ENCODE results near the gene NTN5.
"Not testable (repeated sequence)": the region's sequence is repeated elsewhere in the genome, so short reads cannot be mapped to it uniquely, and the experiment has no call there.

NTN5 gene, protein sequence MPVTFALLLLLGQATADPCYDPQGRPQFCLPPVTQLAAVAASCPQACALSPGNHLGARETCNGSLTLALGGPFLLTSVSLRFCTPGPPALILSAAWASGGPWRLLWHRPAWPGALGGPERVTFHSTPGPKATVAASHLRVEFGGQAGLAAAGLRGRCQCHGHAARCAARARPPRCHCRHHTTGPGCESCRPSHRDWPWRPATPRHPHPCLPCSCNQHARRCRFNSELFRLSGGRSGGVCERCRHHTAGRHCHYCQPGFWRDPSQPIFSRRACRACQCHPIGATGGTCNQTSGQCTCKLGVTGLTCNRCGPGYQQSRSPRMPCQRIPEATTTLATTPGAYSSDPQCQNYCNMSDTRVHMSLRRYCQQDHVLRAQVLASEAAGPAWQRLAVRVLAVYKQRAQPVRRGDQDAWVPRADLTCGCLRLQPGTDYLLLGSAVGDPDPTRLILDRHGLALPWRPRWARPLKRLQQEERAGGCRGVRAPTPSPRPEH

DNA sequence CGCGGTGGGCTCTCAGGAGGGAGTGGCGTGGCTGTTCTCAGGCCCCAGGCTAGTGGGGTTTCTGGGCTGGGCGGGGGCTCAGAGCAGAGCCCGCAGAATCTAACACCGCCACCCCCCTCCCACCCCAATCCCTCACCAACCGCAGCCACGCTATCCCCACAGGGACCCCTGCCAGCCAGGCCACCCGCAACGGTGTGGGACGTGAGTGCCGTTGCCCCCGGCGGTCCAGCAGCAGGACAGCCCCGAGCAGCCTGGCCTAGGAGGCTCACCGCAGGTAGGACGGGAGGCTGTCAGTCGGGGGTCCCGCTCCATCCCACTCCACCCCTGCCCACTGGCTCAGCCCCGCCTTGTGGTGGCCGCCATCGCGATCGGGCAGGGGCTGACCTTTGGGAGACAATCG, at the start of gene NTN5:
Gene NTN5, minus strand, starts transcription at position 24 of the 400 bp plus-strand sequence. CDS start 2,031 bp downstream, outside the sequence.
- no peak for FAIRE-seq

DNA sequence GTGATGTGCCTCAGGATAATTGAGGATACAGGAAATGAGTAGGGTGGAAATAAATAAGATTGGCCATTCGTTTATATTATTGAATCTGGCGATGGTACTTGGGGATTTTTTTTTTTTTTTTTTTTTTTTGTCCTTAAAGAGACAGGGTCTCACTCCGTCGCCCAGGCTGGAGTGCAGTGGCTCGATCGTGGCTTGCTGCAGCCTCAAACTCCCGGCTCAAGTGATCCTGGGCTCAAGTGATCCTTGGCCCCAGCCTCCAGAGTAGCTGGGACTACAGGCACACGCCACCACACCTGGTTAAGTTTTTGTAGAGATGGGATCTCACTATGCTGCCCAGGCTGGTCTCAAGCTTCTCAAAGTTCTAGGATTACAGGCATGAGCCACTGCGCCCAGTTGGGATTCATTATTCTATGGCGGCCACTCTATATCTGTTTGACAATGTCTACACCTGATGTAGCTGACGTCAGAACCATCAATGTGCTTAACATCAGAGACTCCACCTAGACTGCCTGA, 49.4 kb upstream of the NTN5 start:
- FAIRE-seq: no peak

DNA sequence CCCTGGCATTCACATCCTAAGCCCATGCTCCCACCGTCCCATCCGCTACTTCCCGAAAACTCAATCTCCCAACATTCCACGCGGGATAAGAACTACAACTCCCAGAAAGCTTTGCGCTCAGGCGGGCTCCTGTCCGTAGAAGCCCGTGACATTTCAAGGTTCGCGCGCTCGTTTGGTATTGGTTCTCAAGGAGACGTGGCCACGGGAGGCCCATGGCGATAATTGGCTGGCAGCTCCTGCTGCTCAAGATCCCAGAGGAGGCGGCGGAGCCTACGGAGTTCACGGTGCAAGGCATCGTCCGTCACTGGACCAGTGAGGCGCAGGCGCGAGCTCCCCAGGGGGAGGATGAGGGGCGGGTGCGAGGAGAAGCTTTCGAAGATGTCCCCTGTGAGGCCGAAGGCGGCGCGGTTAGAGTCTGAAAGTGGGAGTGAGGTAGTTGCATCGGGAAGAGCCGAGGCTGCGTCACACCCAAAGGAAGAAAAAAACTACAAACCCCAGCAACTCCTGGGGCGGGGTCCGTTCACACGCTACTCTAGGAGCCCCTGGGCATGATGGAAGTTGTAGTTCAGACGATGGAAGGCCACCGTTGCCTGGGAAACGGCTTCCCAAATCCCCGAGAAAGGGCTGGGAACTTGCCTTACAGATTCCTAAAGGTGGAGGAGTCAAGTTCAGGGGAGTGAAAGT, 47.9 kb upstream of the NTN5 start:
- peak; percentile 99 for FAIRE-seq

DNA sequence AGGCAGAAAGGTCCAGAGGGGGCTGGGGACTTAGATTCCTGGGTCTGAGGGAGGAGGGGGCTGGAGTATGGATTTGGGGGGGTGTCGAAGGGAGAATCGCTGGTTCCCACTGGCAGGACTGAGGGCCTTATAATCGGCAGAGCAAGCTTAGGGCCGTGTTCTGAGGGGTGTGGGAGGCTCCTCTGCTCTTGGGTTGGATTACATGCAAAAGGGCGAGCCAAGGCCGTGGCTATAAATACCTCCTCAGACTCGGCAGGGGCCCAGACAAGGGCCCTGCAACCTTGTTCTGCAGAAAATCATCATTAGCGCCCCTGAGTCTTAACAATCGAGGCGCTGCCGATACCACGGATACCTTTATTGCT, 47.4 kb upstream of the NTN5 start:
- no peak for FAIRE-seq

DNA sequence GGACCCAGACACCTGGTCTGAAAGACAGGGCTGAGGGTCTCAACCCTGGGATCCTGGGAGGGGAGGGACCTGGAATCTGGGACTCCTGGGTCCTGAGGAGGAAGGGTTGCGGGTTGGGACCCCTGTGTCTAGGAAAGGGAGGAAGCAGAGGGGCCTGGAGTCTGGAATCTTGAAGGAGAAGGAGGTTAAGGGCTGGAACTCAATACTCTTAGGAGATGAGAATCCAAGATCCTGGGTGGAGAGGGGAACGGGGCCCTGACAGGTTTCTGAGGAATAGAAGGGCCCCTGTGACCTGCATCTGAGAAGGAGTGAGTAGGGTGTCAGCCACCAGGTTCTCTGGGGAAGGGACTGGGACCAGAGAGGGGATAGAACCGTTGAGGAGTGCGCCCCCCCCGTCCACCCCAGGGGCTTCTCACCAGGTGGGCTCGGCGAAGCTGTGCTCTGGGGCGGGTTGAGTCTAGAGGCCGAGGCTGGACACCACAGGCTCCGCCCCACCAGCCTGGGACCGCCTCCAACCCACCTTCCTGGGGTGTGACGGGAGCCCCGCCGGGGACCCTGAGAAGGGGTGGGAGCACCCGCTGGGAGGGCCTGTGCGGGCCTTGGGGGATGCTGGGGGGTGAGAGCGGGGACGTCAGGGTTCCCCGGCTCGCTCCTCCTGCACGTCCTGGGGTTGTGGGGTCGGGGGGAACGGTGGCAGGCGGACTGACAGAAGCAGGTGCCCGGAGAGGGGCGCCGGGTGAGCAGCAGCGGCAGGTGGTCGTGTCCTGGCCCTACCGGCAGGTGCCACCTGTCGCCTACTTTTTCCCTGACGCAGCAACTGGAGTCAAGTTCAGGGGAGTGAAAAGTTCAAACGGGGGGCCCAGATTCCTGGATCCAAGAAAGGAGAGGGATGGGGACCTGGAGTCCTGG, 46.7 kb upstream of the NTN5 start, which contains the start of gene MAMSTR:
Gene MAMSTR, minus strand, starts transcription at position 463 of the 909 bp plus-strand sequence. CDS start 694 bp downstream, outside the sequence.
- FAIRE-seq: no peak

DNA sequence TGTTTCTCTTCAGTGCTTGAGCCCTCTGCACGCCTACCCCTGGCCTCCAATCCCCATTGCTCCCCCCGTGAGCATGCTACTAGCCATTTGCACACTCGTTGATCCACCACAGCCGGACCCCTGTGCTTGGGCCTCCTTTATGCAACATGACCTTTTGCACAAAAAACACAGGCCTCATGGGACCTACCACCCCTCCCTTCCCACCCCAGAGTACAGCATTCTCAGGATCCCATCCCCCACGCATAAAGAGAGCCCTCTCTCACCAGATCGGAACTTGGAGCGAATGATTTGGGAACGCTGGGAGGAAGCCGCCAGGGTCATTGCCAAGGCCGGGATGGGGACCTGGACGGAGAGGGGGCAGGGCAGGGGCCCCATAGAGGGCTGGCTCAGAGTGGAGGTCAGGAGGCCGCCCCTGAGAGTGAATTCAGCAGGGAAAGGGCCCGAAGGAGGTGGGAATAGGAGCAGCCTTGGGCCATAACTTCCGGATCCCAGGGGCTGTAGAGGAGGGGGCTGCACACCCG, 46.0 kb upstream of the NTN5 start:
- FAIRE-seq: no peak

DNA sequence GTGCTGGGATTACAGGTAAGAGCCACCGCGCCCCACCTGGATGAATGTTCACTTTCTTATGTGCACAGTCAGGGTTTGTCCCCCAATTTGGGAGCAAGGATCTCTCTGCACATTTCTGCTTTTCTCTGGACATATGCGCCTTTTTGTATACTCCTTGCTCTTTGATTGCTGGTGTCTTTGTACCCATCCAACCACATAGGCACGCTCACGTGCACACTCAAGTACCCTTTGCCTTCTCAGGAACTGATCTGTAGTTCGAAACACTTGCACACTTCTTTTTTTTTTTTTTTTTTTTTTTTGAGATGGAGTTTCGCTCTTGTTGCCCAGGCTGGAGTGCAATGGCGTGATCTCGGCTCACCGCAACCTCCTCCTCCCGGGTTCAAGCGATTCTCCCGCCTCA, 45.3 kb upstream of the NTN5 start:
- not testable (repeated sequence) for FAIRE-seq

DNA sequence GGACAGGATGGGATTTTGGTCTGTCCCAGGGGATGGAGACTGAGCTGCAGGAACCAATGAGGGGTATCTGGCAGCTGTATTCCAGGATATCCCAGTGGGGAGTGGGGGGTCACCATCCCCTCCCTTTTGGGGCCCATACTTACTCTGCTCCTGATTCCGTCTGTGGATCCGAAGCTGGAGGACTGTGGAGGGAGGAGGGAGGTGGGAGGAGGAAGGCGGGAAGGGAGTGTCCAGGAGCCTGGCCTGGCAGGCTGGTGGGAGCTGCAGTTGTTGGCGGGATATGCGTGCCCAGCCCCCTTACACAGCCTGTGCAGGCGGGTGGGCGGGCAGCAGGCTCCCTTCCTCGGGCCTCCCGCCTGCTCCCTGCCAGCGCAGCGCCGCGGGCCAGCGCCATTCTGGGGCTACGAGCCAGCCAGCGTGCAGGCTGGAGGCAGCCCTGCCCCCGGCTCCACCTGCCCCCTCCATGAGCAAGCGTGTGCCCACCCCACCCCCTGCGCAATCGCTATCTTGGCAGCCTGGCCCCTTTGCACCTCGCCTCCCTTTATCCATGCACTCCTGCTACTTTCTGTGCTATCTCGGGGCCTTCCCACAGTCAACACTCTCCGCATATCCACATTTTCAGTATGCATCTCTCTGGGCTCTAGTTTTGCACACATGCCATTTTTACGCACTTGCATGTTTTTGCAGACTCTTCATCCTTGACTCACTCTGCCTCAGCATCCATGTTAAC, 43.9 kb upstream of the NTN5 start:
- FAIRE-seq: peak; percentile 70

DNA sequence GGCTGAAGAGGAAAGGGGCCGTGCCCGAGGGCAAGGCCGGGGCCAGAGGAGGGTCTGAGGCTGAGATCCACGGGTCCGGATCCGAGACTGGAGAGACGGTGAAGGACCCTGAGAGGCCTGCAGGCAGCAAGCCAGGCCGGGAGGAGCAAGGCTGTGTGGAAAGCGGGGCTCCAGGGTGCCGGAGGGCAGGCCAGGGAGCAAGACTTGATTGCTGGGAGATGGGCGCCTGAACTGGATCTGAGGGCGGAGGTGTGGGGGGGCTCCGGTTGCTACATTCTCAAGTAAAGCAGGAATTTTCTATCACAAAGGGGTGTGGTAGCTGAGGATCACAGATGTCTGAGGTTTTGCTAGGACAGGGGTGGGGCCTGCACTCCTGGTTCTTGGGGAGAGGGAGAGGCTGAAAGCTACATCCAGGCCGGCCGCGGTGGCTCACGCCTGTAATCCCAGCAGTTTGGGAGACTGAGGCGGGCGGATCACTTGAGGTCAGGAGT, 42.9 kb upstream of the NTN5 start:
- FAIRE-seq: peak; percentile 69

DNA sequence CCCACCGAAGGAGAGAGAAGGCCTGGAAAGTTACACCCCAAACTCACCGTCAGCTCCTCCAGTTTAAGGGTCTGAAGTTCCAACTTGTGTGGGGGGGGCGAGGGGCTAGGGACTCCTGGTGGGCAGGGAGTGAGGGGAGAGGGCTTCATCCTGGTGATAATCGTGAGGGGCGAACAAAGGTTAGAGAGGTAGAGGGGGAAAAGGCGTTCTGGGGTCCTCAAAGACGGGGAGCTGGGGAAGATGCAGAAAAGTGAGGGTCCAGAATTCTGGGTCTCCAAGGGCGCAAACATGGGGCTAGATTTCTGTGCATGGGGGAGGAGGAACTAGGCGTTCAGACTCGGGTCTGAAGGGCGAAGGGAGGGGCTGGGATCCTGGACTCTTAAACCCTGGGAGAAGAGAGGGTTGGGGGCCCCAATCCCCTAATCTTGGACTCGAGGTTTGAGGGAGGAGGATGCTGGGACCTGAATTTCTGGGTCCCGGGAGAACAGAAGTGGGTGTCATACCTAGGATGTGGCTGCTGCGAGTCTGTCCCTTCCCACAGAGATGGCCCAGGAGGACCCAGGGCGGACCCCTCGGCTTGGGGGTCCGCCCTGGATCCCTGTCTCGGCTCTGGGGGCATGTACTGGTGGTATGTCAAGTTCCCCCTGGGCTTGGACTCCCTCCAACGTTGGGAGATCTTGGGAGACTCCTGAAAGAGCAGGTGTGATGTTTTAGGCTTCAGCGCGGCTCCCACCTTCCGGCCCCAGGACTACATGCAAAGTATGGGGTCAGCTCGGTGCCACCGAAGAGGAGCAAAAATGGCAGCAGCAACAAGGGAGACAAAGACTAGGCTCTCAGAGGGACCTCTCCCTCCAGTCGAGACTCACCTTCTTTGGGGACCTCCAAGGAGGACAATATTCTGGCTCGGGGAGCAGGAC, 42.2 kb upstream of the NTN5 start:
- FAIRE-seq: no peak

DNA sequence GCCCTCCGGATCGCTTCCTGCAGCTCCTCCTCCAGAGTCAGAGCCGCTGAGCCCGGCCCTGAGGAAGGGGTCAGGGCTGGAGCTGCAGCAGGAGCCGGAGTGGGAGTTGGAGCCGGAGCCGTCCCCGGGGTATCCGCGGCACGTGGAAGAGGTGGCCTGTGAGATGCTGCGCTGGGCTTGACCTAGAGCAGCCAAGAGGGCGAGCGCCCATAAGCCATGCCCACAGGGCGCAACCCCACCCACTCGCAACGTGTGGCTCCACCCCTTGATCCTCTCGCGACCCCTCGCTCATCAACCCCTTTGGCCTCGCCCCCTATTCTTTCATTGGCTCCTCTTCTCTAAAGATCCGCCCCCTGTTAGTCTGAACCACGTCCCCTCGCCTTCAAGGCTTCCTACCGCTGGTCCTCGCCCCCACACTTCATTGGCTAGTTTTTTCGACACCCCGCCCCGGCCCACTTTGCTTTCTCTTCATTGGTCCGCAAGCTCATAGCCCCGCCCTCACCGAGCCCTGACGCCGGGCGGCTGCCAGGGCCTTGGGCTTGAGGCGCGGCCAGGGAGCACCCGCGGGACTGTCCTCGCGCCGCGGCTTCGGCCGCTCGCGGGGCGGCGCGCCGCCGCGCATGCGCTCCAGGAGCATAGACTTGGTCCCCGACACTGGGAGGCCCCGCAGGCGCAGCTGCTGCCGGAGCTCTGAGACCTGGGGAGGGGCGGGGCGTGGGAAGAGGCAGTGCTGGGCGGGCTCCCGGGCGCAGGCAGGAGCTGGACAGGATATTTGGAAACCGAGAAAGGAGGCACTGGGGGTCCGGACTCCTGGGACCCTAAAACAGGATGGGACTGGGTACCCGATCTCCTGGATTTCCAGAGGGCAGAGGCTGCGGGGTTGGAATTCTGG, 41.3 kb upstream of the NTN5 start:
- peak; percentile 99 for FAIRE-seq

DNA sequence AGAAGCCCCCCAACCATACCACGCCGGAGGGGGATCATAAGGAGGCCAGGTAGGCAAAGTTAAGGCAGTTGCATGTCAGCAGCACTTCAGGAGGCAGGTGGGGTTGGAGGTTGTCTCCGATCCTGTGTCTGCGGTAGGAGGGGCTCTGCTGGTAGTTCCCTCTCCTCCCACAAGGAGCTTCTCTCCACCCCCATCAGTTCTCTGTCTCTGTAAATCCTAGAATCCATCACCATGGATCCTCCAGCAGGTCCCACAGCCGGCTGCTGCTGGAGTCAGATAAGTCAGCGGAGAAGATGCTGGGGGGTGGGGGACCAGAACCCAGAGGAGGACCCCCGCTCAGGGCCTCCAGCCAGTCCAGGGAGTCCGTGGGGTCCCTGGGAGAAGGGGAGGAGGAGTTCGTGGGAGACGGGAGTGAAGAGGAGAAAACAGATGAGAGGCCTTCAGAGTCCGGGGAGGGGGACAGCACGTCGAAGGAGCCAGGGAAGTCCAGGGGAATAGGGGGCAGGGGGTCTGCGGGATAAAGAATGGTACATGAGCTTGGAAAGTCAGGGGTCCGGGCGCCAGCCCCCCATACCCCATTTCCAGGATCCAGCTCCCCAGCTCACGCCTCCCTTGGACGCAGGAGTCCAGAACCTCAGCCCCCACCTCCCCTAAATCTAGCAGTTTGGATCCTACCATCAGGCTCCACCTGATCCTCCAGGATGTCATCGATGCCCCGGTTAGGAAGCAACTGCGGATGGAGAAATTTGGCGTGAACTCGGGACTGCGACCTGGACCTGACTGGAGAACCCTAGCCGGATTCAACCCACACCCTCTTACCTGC, 40.4 kb upstream of the NTN5 start:
- no peak for FAIRE-seq

DNA sequence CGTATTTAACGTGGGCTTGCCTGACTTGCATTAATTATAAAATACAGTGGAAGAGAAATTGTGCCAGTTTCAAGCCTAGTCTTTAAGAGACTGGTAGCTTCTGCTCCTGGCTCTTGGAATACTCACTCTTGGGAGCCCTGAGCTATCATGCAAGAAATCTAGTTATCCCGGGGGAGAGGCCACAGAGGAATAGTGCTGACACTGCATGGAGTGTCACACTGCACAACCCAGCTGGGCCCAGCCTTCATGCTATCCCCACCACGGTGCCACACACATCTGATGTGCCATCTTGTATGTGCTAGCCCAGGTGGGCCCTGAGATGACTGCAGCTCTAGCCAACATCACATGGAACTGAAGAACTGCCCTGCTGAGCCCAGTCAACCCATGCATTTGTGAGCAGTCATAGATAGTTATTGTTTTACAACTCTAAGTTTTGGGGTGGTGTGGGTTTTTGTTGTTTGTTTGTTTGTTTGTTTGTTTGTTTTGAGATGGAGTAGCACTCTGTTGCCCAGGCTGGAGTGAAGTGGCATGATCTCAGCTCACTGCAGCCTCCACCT, 38.4 kb upstream of the NTN5 start:
- FAIRE-seq: no peak

DNA sequence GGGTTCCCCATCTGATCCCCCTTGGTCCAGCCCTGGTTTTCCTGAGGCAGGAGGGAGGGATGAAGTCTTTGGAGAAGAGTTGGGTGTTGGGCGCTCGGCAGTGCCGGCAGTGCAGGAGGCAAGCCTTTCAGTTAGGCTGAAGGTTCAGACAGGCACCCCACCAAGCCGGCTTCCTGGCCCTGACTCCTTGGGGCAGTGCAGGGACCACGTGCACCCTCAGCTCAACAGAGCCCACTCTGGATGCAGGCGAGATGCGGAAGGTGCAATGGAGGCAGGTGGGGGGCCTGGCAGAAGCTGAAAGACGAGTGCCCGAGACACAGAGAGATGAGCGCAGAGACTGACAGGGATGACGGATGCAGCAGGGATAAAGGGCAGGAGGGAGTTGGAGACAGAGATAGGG, 35.7 kb upstream of the NTN5 start:
- FAIRE-seq: no peak

DNA sequence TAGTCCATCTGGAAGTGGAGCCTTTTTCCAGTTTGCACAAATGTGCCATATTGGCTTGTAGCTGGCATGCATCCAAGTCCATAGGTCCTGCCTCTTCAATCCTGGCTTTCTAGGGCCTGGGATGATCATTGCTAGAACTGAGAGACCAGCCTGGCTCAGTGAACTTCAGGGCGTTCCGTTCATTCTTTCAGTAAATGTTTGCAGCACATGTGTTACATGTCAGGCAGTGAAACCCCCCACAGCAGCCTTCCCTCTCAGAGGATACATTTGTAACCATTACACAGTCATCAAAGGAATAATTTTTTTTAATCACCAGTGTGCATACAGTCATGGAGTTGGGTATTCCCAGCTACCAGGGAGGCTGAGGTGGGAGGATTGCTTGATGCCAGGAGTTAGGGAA, 32.6 kb upstream of the NTN5 start:
- no peak for FAIRE-seq

DNA sequence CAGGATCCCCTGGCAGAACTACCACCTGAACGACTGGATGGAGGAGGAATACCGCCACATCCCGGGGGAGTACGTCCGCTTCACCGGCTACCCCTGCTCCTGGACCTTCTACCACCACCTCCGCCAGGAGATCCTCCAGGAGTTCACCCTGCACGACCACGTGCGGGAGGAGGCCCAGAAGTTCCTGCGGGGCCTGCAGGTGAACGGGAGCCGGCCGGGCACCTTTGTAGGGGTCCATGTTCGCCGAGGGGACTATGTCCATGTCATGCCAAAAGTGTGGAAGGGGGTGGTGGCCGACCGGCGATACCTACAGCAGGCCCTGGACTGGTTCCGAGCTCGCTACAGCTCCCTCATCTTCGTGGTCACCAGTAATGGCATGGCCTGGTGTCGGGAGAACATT, 30.5 kb upstream of the NTN5 start:
- no peak for FAIRE-seq

DNA sequence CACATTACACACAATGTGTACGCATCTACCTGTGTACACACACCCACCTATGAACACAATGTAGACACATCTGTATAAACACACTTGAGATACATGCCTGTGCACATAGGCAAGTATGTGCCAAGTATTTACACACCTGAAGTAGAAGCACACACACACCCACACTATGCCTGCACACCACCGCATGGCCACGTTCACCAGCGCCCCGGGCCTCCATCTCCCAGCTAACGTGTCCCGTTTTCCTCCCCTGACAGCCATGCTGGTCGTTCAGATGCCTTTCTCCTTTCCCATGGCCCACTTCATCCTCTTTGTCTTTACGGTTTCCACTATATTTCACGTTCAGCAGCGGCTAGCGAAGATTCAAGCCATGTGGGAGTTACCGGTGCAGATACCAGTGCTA, 29.9 kb upstream of the NTN5 start:
- FAIRE-seq: no peak

DNA sequence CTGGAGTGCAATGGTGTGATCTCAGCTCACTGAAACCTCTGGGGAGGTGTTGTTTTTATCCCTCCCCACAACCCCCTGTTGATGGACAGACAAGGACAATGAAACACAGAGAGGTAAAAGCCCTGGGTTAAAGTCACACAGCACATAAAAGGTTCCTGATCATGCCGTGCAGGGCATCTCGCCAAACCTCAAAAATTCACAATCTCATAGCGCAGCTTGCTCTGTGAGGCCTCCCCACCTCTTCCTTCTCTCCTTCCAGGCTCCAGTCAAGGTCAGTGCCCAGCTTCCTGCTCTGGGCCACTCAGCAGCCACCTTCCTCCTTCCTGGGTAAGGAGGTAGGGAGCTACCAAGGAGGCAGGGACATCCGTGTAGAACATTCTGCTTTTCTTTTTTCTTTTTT, 25.2 kb upstream of the NTN5 start:
- FAIRE-seq: no peak
